H1 (cell line): Measurements from ENCODE around the gene PWP2. TPM values are rescaled to one million over a fixed set of nuclear protein-coding genes. Genes with fewer than 3 reads are reported as not detected.

Experiments used
- CBX8 ChIP-seq: fragments of 300-800, 300-1000 bp; sonication (generic); IDR thresholded peaks from 2 replicates; pipeline ENCODE4 v1.7.1; 2016; ENCODE audit warnings: low read depth, low read length, borderline replicate concordance
- HDAC6 ChIP-seq: IDR thresholded peaks from one replicate; pipeline ENCODE4 v1.7.1; 2012; ENCODE audit warnings: low read depth, mild to moderate bottlenecking, inconsistent platforms, low read length, moderate library complexity
- SIN3A ChIP-seq, 2 experiments: IDR thresholded peaks in 1 of 2; conservative IDR thresholded peaks in 1 of 2; 2 replicates each; pipeline ENCODE4 v1.6.1; 2011 to 2012; ENCODE audit warnings: low read length in 2 of 2, improper control_type of control experiment in 1 of 2, low read depth in 1 of 2, mild to moderate bottlenecking in 1 of 2
- SUZ12 ChIP-seq: fragments of 200-600 bp; sonication (generic); IDR thresholded peaks from 2 replicates; pipeline ENCODE4 v1.6.1; 2012; ENCODE audit warnings: mild to moderate bottlenecking, inconsistent platforms, low read length, moderate library complexity, mixed read lengths
- polyA plus RNA-seq, 7 experiments: library from polyadenylated mRNA; depleted of rRNA in 3 of 7; stranded (reverse) in 5 of 7; unstranded in 2 of 7; fragments of >200 nt in 5 of 7; fragments of 200-250 nt in 2 of 7; gene quantifications; 1 replicate in 5 of 7; 2 replicates in 1 of 7; 4 replicates in 1 of 7; pipeline versions ENCODE4 v1.2.1 to v1.2.3, GENCODE V29; 2011 to 2013; ENCODE audit warnings: missing spikeins in 2 of 7, mixed read lengths in 2 of 7
- total RNA-seq: library from RNA; stranded (reverse); fragmentation: NEBNext Ultra II Directional; extraction: Animal tissue kit (Norgen Biotek cat#: 25700); gene quantifications from 2 replicates; pipeline ENCODE4 v1.2.1, GENCODE V29; 2021
- TF ChIP-seq, protein P1 (sequence below): IDR thresholded peaks from 2 replicates; pipeline ENCODE4 v1.6.1; 2011; ENCODE audit warnings: low read depth, mild to moderate bottlenecking, low read length; ENCODE audit not compliant: insufficient read depth
- TF ChIP-seq, protein P2 (sequence below): IDR thresholded peaks from 2 replicates; pipeline ENCODE4 v1.6.1; 2011; ENCODE audit warnings: low read length, improper control_type of control experiment

Gene PWP2
- total and polyA plus RNA-seq, 2 of the 8 experiments (the other 6 are each of a cell fraction or from before 2014, with no cell fraction given), result 4.4 to 6.7 TPM

- no peak for TF ChIP-seq SIN3A (conservative IDR thresholded peaks at IDR 0.05 in 1 of 2, IDR thresholded peaks at IDR 0.05 in 1 of 2; ENCODE audit: low read depth in 1 of 2, low read length in 2 of 2)
- TF ChIP-seq SUZ12, result no peak
- TF ChIP-seq, protein P1, sequence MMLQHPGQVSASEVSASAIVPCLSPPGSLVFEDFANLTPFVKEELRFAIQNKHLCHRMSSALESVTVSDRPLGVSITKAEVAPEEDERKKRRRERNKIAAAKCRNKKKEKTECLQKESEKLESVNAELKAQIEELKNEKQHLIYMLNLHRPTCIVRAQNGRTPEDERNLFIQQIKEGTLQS, result no peak
- TF ChIP-seq CBX8, result no peak
- no peak for TF ChIP-seq HDAC6
- TF ChIP-seq, protein P2, sequence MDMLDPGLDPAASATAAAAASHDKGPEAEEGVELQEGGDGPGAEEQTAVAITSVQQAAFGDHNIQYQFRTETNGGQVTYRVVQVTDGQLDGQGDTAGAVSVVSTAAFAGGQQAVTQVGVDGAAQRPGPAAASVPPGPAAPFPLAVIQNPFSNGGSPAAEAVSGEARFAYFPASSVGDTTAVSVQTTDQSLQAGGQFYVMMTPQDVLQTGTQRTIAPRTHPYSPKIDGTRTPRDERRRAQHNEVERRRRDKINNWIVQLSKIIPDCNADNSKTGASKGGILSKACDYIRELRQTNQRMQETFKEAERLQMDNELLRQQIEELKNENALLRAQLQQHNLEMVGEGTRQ, result no peak
Observed at GRCh38 chr21:44076316-44076715, 30.9 kb upstream of the PWP2 start (continued).
